ENCODE measurements around the gene PCNX1. TPM values are rescaled to one million over a fixed set of nuclear protein-coding genes. Genes with fewer than 3 reads are reported as not detected.
"Not testable (repeated sequence)": the region's sequence is repeated elsewhere in the genome, so short reads cannot be mapped to it uniquely, and the experiment has no call there.

Gene PCNX1
- total RNA-seq, 2 donors from 2014 or later, result 31.0 to 44.1 TPM

GRCh38 chr14:70988452-70988851 is 81.2 kb downstream of the PCNX1 start:
- no peak for ATAC-seq
- no peak for DNase-seq
- intact Hi-C loops (cut with DNase I), result no loop called here

- ATAC-seq, result no peak
- intact Hi-C loops (cut with DNase I), result no loop called here
- DNase-seq, result no peak
These were observed 86.7 kb downstream of the PCNX1 start for GRCh38 chr14:70993931-70994330.

GRCh38 chr14:70995211-70995610 is 88.0 kb downstream of the PCNX1 start:
- DNase-seq (no peak), ATAC-seq (no peak)
- intact Hi-C loops (cut with DNase I), result no loop called here

- ATAC-seq (no peak), DNase-seq (no peak)
- intact Hi-C loops (cut with DNase I), result no loop called here
These were observed 88.4 kb downstream of the PCNX1 start for GRCh38 chr14:70995671-70996070.

- intact Hi-C loops (cut with DNase I), result no loop called here
- no peak for DNase-seq
- no peak for ATAC-seq
These were observed 91.9 kb downstream of the PCNX1 start for GRCh38 chr14:70999117-70999516.

GRCh38 chr14:71000091-71000490 is 92.8 kb downstream of the PCNX1 start:
- no peak for ATAC-seq
- no peak for DNase-seq
- intact Hi-C loops (cut with DNase I), result no loop called here

DNA sequence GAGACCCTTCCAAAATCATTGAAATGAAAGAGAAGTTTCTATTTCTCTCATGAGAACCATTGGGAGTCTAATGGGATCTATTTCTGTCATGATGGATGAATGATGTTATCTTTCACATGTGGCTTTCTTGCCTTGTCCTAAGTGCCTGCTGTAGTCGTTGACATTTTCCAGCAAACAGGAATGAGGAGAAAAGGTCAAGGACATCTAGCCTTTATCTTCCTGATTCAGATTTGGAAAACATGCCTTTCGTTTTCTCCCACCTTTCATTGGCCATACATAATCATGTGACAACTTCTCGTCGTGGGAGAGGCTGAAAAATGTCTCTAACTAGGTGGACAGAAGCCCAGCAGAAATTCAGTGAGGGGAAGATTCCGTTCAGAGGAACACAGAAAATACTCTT is 94.5 kb downstream of the PCNX1 start:
- DNase-seq, result no peak
- no peak for ATAC-seq
- intact Hi-C loops (cut with DNase I), result no loop called here

GRCh38 chr14:71003156-71003555 is 95.9 kb downstream of the PCNX1 start:
- ATAC-seq (no peak), DNase-seq (no peak)
- intact Hi-C loops (cut with DNase I), result no loop called here

DNA sequence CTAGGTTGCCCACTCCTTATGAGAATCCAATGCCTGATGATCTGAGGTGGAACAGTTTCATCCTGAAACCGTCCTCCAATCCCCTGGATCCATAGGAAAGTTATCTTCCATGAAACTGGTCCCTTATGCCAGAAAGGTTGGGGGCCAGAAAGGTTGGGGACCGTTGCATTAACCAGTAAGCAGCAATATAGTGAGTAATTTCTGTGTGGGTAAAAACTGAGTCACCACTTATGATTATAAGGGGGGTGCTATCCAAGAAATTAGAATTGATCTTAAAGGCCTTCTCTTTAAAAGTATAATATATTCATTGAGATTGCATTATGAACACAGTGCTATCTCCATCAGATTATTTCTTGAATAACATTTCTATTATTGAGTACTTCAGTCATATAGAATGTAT is 97.2 kb downstream of the PCNX1 start:
- intact Hi-C loops (cut with DNase I), result no loop called here

GRCh38 chr14:71005076-71005475 is 97.8 kb downstream of the PCNX1 start:
- no peak for DNase-seq
- no peak for ATAC-seq
- intact Hi-C loops (cut with DNase I), result no loop called here

More for the DNA sequence above, 97.2 kb downstream of the PCNX1 start:
- no peak for ATAC-seq
- DNase-seq, result no peak

- ATAC-seq, result no peak
- no peak for DNase-seq
These were observed 98.9 kb downstream of the PCNX1 start for GRCh38 chr14:71006200-71006563.

DNA sequence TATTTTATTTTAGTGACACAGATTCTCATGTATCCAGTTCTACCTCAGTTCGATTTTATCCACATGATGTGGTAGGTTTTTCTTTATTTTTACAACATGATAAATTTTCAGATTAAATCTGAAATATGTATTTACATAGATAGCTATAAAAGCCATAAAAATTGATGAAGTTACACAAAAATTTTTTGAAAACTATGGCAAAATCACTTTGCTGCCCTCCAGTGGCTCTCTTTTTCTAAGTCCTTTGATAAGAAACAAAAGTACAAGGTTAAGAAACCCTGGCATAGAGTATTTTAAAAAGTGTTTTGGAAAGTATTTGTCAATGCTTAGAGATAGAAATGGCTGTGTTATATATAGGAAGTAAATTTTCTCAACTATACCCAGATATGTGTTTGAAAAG is 104.2 kb downstream of the PCNX1 start:
- no peak for ATAC-seq
- DNase-seq, result no peak
- intact Hi-C loops (cut with DNase I), result no loop called here

More at GRCh38 chr14:71006200-71006563, 98.9 kb downstream of the PCNX1 start:
- intact Hi-C loops (cut with DNase I), result no loop called here

DNA sequence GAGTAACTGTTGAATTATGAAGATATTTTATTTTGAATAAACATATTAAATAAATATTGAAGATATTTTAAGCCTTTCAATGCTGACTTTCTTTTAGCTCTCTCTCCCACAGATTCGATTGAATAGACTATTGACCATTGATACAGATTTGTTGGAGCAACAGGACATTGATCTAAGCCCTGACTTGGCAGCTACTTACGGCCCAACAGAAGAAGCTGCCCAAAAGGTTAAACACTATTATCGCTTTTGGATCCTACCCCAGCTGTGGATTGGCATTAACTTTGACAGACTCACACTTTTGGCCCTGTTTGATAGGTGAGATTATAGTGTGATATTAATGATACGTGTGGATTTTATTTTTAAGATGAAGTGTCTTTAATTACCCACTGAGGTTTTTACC is 105.6 kb downstream of the PCNX1 start:
- no peak for ATAC-seq
- intact Hi-C loops (cut with DNase I), result no loop called here
- DNase-seq, result no peak

GRCh38 chr14:71013551-71014192 is 106.4 kb downstream of the PCNX1 start:
- intact Hi-C loops (cut with DNase I), result no loop called here
- no peak for ATAC-seq
- DNase-seq, result no peak

GRCh38 chr14:71019917-71020316 is 112.7 kb downstream of the PCNX1 start:
- DNase-seq; ATAC-seq; intact Hi-C loops (cut with DNase I): not testable (repeated sequence)

- DNase-seq, result no peak
- ATAC-seq, result no peak
- intact Hi-C loops (cut with DNase I), result no loop called here
These were observed 114.2 kb downstream of the PCNX1 start for GRCh38 chr14:71021347-71022011.

DNA sequence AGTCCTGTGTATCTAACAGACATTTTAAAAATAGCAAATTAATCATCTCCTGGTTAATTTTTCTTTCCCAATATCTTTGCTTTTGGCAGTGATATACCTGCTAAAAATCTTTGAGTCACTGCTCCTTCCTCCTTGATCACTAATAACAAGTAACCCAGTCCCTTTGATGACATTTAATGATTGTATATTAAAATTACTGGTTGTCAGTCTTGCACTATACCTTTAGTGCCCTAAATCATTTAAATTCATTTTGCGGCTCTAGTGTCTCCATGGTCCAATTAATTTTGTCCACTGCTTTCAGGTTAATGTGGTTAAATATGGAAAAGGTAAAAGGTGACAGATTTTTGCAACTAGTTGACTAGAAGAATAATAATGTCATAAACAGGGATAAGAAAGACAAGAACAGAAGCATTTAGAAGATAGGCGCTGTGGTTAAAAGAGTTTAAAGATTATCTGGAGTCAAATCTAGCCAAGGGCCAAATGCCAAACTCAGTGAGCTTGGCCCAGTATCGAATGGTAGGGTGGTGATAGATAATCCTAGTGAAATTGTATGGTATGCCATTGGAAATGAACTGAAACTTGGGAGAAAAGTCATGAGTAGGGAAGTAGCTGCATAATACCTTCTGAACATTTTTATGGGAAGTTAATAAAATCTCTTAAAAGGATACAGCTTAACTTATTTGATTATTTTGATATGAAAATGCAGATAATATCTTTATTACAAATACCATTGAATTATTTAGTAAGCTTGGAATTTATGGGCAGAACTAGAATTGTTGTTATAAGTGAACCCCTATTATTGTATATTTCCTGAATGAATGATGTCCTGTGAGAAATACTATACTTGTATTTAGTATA is 115.0 kb downstream of the PCNX1 start:
- intact Hi-C loops (cut with DNase I), result no loop called here
- DNase-seq (no peak), ATAC-seq (no peak)

GRCh38 chr14:71022939-71023338 is 115.7 kb downstream of the PCNX1 start:
- intact Hi-C loops (cut with DNase I), result no loop called here
- DNase-seq (no peak), ATAC-seq (no peak)

DNA sequence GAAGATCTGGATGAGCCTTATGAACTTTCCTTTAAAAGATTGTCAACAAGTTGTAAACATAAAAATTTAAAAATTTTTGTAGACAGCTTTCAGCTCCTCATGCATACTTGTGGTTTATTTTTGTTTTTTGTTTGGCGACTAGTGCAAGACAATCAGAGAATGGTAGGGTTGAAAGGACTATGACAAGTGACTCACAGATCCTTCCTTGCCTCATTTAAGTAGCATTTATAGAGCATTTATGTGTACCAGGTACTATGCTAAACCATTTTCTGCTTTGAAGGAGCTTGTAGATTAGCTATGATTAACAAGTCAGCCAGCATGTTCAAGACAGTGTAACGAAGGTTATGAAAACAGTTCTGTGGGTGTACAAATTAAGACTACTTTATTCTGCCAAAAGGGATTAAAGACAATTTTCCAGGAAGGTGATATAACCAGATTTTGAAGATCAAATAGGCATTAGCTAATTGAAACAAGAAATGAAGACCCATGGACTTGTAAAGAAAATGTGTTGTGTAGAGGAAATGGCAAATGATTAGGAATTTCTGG is 122.0 kb downstream of the PCNX1 start:
- DNase-seq, result no peak
- intact Hi-C loops (cut with DNase I), result no loop called here
- no peak for ATAC-seq

GRCh38 chr14:71031000-71031399 is 123.7 kb downstream of the PCNX1 start:
- ATAC-seq (no peak), DNase-seq (no peak)
- intact Hi-C loops (cut with DNase I), result no loop called here
